Testis (tissue), 3 donors: Measurements from ENCODE around the gene BLVRA. TPM values are rescaled to one million over a fixed set of nuclear protein-coding genes. Genes with fewer than 3 reads are reported as not detected.

Experiments
- DNase-seq: peaks from one replicate; pipeline ENCODE4 v3.0.0-alpha.2; 2019
- H3K27ac ChIP-seq, 2 donors: fragments of 200-600 bp; sonication (generic); one replicate each; pipeline ENCODE4 v1.5.1; 2019
- H3K27me3 ChIP-seq: fragments of 200-600 bp; sonication (generic); one replicate; pipeline ENCODE4 v1.5.1; 2019
- H3K36me3 ChIP-seq: fragments of 200-600 bp; sonication (generic); one replicate; pipeline ENCODE4 v1.5.1; 2017; ENCODE audit warnings: low read depth; ENCODE audit errors: missing control alignments
- H3K4me1 ChIP-seq: fragments of 200-600 bp; sonication (generic); one replicate; pipeline ENCODE4 v1.5.1; 2019
- H3K4me3 ChIP-seq, 2 donors: fragments of 200-600 bp; sonication (generic); one replicate each; pipeline ENCODE4 v1.5.1; 2017 to 2019
- H3K9me3 ChIP-seq: fragments of 200-600 bp; sonication (generic); one replicate; pipeline ENCODE4 v1.5.1; 2017
- CTCF ChIP-seq, 3 experiments: fragments of 450-650 bp in 2 of 3; fragments of 200-600 bp in 1 of 3; sonication (generic) in 1 of 3; IDR thresholded peaks; one replicate each; pipeline ENCODE4 v1.5.1; 2016 to 2019; ENCODE audit warnings: antibody characterized with exemption in 3 of 3, mild to moderate bottlenecking in 2 of 3, moderate library complexity in 1 of 3
- POLR2A ChIP-seq: fragments of 450-650 bp; IDR thresholded peaks from one replicate; pipeline ENCODE4 v1.6.1; 2017; ENCODE audit warnings: antibody characterized with exemption, mild to moderate bottlenecking, moderate library complexity
- WGBS, 2 donors: methylation state at CpG; one replicate each; pipeline ENCODE4 v1.1.5; 2018; 5-methylcytosine and 5-hydroxymethylcytosine counted together
- intact Hi-C: fragments of 100-400 bp; cut with DNase I; formaldehyde crosslinking; loops from one replicate; pipeline ENCODE4 v1.15.1; 2023; ENCODE audit warnings: low total_unique reads
- polyA plus RNA-seq: library from polyadenylated mRNA; stranded (reverse); fragments of 350-450 nt; fragmentation: Illumina TruSeq; extraction: RNeasy Lipid Tissue Mini Kit (QIAGEN cat#74804); gene quantifications from one replicate; pipeline ENCODE4 v1.2.3, GENCODE V29; 2014; ENCODE audit warnings: low read depth, low replicate concordance; ENCODE audit not compliant: insufficient read depth
- total RNA-seq, 2 donors: library from RNA; depleted of rRNA; stranded (reverse); fragments of >200 nt; gene quantifications; one replicate each; pipeline ENCODE4 v1.2.3, GENCODE V29; 2016

BLVRA gene
- total and polyA plus RNA-seq, 3 donors from 2014 or later, result 16.8 to 33.7 (median 20.2) TPM

GRCh38 chr7:43843296-43843695 is 84.8 kb downstream of the BLVRA start:
- Histone ChIP-seq H3K9me3 (no peaks in the 10 kb centered on the region), H3K36me3 (no peaks in the 10 kb centered on the region), H3K27ac (no peak overlapping the region), H3K4me3 (no peak overlapping the region), H3K4me1 (peaks cover 4% of the 10 kb centered on the region), H3K27me3 (no peaks in the 10 kb centered on the region)
- no peak for DNase-seq
- intact Hi-C loops, result no loop called here
- TF ChIP-seq POLR2A, result no peak
- 89 to 93% methylated on average over 4 of the region's 4 CpGs for WGBS, 2 donors

GRCh38 chr7:43844257-43844656 is 85.8 kb downstream of the BLVRA start:
- H3K36me3 ChIP-seq, result no peaks in the 10 kb centered on the region
- H3K4me1 ChIP-seq, result no peaks in the 10 kb centered on the region
- WGBS, 2 donors, result 76 to 97% methylated on average over 2 of the region's 2 CpGs
- H3K27ac ChIP-seq, result no peak overlapping the region
- H3K9me3 ChIP-seq, result no peaks in the 10 kb centered on the region
- no peaks in the 10 kb centered on the region for H3K27me3 ChIP-seq
- H3K4me3 ChIP-seq, result no peak overlapping the region
- DNase-seq, result no peak
- TF ChIP-seq CTCF (IDR thresholded peaks at IDR 0.05) (no peak), POLR2A (no peak)
- intact Hi-C loops, result no loop called here

- 90 to 100% methylated on average over 2 of the region's 2 CpGs for WGBS, 2 donors
- H3K27ac ChIP-seq, result no peak overlapping the region
- H3K4me3 ChIP-seq, result no peak overlapping the region
- no peak for DNase-seq
- H3K27me3 ChIP-seq, result no peaks in the 10 kb centered on the region
- TF ChIP-seq CTCF (IDR thresholded peaks at IDR 0.05) (no peak), POLR2A (no peak)
- no peaks in the 10 kb centered on the region for H3K36me3 ChIP-seq
- no peaks in the 10 kb centered on the region for H3K4me1 ChIP-seq
- intact Hi-C loops, result no loop called here
- H3K9me3 ChIP-seq, result no peaks in the 10 kb centered on the region
These were observed 86.2 kb downstream of the BLVRA start for GRCh38 chr7:43844662-43845061.

- Histone ChIP-seq H3K9me3 (no peaks in the 10 kb centered on the region), H3K36me3 (no peaks in the 10 kb centered on the region), H3K27me3 (no peaks in the 10 kb centered on the region), H3K4me1 (no peaks in the 10 kb centered on the region), H3K27ac (no peak overlapping the region), H3K4me3 (no peak overlapping the region)
- intact Hi-C loops, result no loop called here
- 66 to 76% methylated on average over 3 to 4 of the region's 4 CpGs for WGBS, 2 donors
- no peak for TF ChIP-seq POLR2A
- TF ChIP-seq CTCF (IDR thresholded peaks at IDR 0.05), result no peak
- DNase-seq, result no peak
These were observed 89.0 kb downstream of the BLVRA start for GRCh38 chr7:43847496-43847895.

- H3K36me3 ChIP-seq, result no peaks in the 10 kb centered on the region
- no peaks in the 10 kb centered on the region for H3K4me1 ChIP-seq
- TF ChIP-seq POLR2A, result no peak
- no peak for TF ChIP-seq CTCF (IDR thresholded peaks at IDR 0.05)
- intact Hi-C loops, result no loop called here
- H3K27ac ChIP-seq, result no peak overlapping the region
- no peak for DNase-seq
- H3K9me3 ChIP-seq, result no peaks in the 10 kb centered on the region
- no peaks in the 10 kb centered on the region for H3K27me3 ChIP-seq
- no peak overlapping the region for H3K4me3 ChIP-seq
- WGBS, 2 donors, result 81 to 90% methylated on average over 2 of the region's 2 CpGs
These were observed 90.6 kb downstream of the BLVRA start for GRCh38 chr7:43849047-43849446.
